Ascending aorta (tissue), 2 donors: ENCODE results near the gene TFDP3. TPM values are rescaled to one million over a fixed set of nuclear protein-coding genes. Genes with fewer than 3 reads are reported as not detected.

Experiments used
- DNase-seq, 2 donors: peaks; one replicate each; pipeline ENCODE4 v3.0.0-alpha.2; 2019; ENCODE audit warnings: low spot score in 2 of 2
- H3K27ac ChIP-seq, 2 donors: fragments of 200-600 bp; sonication (generic); one replicate each; pipeline ENCODE4 v1.5.1; 2016 to 2017; ENCODE audit warnings: mild to moderate bottlenecking in 1 of 2
- H3K27me3 ChIP-seq: fragments of 200-600 bp; sonication (generic); one replicate; pipeline ENCODE4 v1.5.1; 2017
- H3K36me3 ChIP-seq, 2 donors: fragments of 200-600 bp; sonication (generic); one replicate each; pipeline ENCODE4 v1.5.1; 2016
- H3K4me1 ChIP-seq, 2 donors: fragments of 200-600 bp; sonication (generic); one replicate each; pipeline ENCODE4 v1.5.1; 2016 to 2017; ENCODE audit warnings: mild to moderate bottlenecking in 1 of 2
- H3K4me3 ChIP-seq, 2 donors: fragments of 200-600 bp; sonication (generic); one replicate each; pipeline ENCODE4 v1.5.1; 2016 to 2017; ENCODE audit warnings: mild to moderate bottlenecking in 1 of 2
- H3K9me3 ChIP-seq, 2 donors: fragments of 200-600 bp; sonication (generic); one replicate each; pipeline ENCODE4 v1.5.1; 2016
- intact Hi-C: fragments of 100-400 bp; cut with DNase I; formaldehyde crosslinking; loops from one replicate; pipeline ENCODE4 v1.15.1; 2023
- total RNA-seq: library from RNA; depleted of rRNA; stranded (reverse); fragments of >200 nt; gene quantifications from one replicate; pipeline ENCODE4 v1.1.0, GENCODE V29; 2016
- TF ChIP-seq, protein P1 (sequence below), 3 experiments: fragments of 200-600 bp in 2 of 3; fragments of 450-650 bp in 1 of 3; sonication (generic) in 2 of 3; IDR thresholded peaks; one replicate each; pipeline ENCODE4 v1.5.1; 2016 to 2019; ENCODE audit warnings: antibody characterized with exemption in 3 of 3, mild to moderate bottlenecking in 1 of 3, moderate library complexity in 1 of 3

TFDP3 gene
- total RNA-seq, 1 donor from 2014 or later = not detected

DNA sequence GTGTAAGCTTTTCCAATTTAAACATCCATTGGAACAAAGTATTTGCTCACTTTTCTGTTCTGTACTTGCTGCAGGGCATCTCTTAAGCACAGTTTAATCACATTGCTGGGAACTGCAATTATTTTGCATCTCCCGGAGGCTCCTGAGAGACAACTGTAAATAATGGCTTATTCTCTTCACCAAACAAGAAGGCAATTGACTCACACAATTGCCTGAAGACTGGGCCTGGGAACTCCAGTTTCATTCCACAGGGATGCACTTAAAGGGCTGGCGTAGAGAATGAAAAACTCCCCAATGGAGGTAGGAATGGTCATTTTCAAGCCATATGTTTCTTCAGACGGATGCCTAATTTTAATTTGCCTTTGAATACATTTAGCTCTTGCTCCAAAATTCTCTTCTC lies 29.5 kb downstream of the TFDP3 start:
- TF ChIP-seq, protein P1, sequence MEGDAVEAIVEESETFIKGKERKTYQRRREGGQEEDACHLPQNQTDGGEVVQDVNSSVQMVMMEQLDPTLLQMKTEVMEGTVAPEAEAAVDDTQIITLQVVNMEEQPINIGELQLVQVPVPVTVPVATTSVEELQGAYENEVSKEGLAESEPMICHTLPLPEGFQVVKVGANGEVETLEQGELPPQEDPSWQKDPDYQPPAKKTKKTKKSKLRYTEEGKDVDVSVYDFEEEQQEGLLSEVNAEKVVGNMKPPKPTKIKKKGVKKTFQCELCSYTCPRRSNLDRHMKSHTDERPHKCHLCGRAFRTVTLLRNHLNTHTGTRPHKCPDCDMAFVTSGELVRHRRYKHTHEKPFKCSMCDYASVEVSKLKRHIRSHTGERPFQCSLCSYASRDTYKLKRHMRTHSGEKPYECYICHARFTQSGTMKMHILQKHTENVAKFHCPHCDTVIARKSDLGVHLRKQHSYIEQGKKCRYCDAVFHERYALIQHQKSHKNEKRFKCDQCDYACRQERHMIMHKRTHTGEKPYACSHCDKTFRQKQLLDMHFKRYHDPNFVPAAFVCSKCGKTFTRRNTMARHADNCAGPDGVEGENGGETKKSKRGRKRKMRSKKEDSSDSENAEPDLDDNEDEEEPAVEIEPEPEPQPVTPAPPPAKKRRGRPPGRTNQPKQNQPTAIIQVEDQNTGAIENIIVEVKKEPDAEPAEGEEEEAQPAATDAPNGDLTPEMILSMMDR (IDR thresholded peaks at IDR 0.05) = no peak
- intact Hi-C loops = no loop called here
- H3K9me3 ChIP-seq = no peaks in the 10 kb centered on the region
- H3K4me1 ChIP-seq = no peaks in the 10 kb centered on the region
- H3K36me3 ChIP-seq = no peaks in the 10 kb centered on the region
- no peak for DNase-seq
- no peak overlapping the region for H3K27ac ChIP-seq
- no peak overlapping the region for H3K4me3 ChIP-seq
- H3K27me3 ChIP-seq = no peaks in the 10 kb centered on the region

DNA sequence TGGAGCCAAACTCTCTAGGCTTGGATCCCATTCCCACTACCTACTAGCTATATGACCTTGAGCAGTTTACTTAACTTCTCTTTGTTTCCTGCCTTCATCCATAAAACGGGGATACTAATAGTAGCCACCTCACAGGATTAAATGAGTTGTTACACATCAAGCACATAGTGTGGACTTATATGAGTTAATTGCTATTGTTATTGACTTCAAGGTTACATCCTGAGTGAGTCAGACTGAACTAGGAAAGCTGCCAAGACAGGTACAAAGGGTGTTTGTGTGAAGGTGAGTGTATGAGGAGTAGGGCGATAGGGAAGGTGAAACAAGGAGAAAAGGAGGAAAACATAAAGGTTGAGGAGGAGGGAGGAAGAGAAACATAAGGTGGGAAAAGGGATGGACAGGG lies 32.2 kb downstream of the TFDP3 start:
- no peaks in the 10 kb centered on the region for H3K36me3 ChIP-seq
- TF ChIP-seq, protein P1 (IDR thresholded peaks at IDR 0.05) = no peak
- no peaks in the 10 kb centered on the region for H3K4me1 ChIP-seq
- no peak for DNase-seq
- no peaks in the 10 kb centered on the region for H3K27me3 ChIP-seq
- H3K4me3 ChIP-seq = no peak overlapping the region
- intact Hi-C loops = no loop called here
- no peaks in the 10 kb centered on the region for H3K9me3 ChIP-seq
- no peak overlapping the region for H3K27ac ChIP-seq

DNA sequence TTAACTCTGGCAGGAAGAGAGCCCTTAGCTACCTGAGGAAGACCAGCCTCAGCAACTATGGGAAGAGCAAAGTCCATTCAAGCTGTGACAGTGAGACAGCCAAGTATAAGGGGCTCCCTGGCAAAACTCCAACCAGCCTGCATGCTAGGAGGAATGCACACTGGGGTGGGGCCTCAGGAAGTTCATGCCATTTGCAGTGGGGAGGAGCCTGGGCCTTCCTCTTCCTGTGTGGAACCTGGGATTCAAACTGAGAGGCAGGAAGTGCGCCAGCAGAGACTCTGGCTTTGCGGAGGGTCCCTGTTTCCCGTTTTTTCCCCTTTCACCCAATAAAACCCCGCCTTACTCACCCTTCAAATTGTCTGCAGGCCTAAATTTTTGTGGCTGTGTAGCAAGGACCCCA lies 33.0 kb downstream of the TFDP3 start:
- intact Hi-C loops = no loop called here
- Histone ChIP-seq H3K27me3 (no peaks in the 10 kb centered on the region), H3K9me3 (no peaks in the 10 kb centered on the region), H3K36me3 (no peaks in the 10 kb centered on the region), H3K4me3 (no peak overlapping the region), H3K4me1 (no peaks in the 10 kb centered on the region), H3K27ac (no peak overlapping the region)
- TF ChIP-seq, protein P1 (IDR thresholded peaks at IDR 0.05) = no peak
- no peak for DNase-seq

DNA sequence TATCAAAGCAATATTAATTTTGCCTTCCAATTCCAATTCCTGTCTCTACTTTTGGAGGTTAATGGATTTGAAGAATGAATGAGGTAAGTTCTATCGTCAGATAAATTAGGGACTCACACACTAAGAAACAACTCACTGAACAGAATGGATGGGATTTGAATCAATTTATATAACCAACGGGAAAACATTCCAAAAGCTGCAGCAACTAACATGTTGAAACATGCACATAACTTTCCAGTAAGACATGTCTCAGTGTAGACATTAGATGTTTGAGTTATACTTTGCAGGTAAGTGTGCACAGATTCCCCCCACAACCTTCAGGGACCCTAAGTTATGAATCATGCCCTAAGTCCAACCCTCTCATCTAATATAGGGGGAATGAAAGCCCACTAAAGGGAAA lies 34.3 kb downstream of the TFDP3 start:
- no peaks in the 10 kb centered on the region for H3K36me3 ChIP-seq
- H3K9me3 ChIP-seq = no peaks in the 10 kb centered on the region
- TF ChIP-seq, protein P1 (IDR thresholded peaks at IDR 0.05) = no peak
- intact Hi-C loops = no loop called here
- no peaks in the 10 kb centered on the region for H3K27me3 ChIP-seq
- no peak overlapping the region for H3K4me3 ChIP-seq
- no peak for DNase-seq
- H3K27ac ChIP-seq = no peak overlapping the region
- H3K4me1 ChIP-seq = no peaks in the 10 kb centered on the region

DNA sequence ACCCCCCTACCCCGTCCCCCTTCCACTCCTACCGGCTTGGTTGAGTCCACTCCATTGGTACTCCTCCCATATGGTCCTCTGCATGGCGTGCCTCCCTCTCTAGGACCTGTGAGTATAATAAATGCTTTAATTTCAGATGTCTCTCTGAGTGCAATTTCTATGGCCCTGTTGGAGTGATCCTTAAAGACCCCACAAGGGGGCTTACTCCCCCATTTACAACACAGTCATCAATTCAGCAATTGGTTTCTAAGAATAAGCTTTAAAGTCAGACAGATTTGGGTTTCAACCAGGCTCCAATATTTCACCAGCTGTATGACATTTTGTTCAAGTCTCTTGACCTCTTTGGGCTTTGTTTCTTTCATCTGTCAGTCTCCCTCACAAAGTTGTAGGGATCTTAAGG lies 38.7 kb downstream of the TFDP3 start:
- no peak overlapping the region for H3K27ac ChIP-seq
- H3K27me3 ChIP-seq = no peaks in the 10 kb centered on the region
- H3K9me3 ChIP-seq = no peaks in the 10 kb centered on the region
- TF ChIP-seq, protein P1 (IDR thresholded peaks at IDR 0.05) = no peak
- no peak overlapping the region for H3K4me3 ChIP-seq
- intact Hi-C loops = no loop called here
- no peaks in the 10 kb centered on the region for H3K4me1 ChIP-seq
- no peaks in the 10 kb centered on the region for H3K36me3 ChIP-seq
- no peak for DNase-seq

DNA sequence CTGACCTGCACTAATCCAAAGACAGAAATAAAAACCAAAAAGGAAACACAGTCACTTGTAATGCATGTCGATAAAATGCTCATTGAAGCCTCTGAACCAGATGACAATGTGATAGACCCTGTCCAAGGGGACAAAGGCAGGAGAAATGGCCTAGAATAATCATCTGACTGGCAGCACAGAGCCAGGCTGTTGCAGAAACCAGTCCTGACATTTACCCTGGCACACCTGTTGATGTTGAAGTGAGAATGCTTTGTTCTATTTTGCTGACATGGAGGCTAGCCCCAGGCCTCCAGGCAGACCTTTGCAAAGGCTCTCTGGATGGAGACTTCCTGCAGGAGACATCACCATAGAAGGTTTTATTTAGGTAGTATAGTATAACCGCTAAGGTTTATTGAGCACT lies 41.0 kb downstream of the TFDP3 start:
- Histone ChIP-seq H3K27me3 (no peaks in the 10 kb centered on the region), H3K4me1 (no peaks in the 10 kb centered on the region), H3K36me3 (no peaks in the 10 kb centered on the region), H3K27ac (no peak overlapping the region), H3K4me3 (no peak overlapping the region), H3K9me3 (no peaks in the 10 kb centered on the region)
- TF ChIP-seq, protein P1 (IDR thresholded peaks at IDR 0.05) = no peak
- no peak for DNase-seq
- intact Hi-C loops = no loop called here
